Right lobe of liver (tissue), 4 donors: ENCODE results near the gene PDSS1.

Experiments
- POLR2A ChIP-seq: fragments of 450-650 bp; IDR thresholded peaks from one replicate; pipeline ENCODE4 v1.6.1; 2017; ENCODE audit warnings: antibody characterized with exemption, mild to moderate bottlenecking
- TF ChIP-seq, protein P1 (sequence below), 4 donors: fragments of 200-600 bp in 3 of 4; fragments of 450-650 bp in 1 of 4; IDR thresholded peaks; one replicate each; pipeline versions ENCODE4 v1.5.1 to v1.8.0; 2016 to 2022; ENCODE audit warnings: antibody characterized with exemption in 4 of 4, mild to moderate bottlenecking in 2 of 4
- donor health status: DM: no; HTN: no; CAD: no.
- donor health status: DM: no; HTN: no; CAD: no.
- donor health status: DM: no; HTN: yes; CAD: no.

DNA sequence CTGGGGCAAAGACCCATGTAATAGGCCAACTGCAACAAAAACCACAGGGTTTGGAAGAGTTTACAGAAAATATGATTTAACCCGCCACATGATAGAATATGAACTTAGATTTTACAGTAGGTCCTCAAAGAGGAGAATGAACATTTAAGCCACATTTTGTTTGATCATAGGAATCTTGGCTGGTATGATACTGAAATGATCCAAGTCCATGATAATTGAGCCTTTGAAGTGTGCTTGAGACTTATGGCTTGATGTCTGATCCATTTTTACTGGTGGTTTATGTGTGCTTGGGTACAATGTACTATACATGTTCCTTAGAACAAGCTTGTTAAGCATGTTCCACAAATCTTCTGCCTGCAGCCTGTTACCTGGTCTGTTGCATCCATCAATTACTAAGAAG lies 41.8 kb upstream of the PDSS1 start:
- TF ChIP-seq, protein P1, sequence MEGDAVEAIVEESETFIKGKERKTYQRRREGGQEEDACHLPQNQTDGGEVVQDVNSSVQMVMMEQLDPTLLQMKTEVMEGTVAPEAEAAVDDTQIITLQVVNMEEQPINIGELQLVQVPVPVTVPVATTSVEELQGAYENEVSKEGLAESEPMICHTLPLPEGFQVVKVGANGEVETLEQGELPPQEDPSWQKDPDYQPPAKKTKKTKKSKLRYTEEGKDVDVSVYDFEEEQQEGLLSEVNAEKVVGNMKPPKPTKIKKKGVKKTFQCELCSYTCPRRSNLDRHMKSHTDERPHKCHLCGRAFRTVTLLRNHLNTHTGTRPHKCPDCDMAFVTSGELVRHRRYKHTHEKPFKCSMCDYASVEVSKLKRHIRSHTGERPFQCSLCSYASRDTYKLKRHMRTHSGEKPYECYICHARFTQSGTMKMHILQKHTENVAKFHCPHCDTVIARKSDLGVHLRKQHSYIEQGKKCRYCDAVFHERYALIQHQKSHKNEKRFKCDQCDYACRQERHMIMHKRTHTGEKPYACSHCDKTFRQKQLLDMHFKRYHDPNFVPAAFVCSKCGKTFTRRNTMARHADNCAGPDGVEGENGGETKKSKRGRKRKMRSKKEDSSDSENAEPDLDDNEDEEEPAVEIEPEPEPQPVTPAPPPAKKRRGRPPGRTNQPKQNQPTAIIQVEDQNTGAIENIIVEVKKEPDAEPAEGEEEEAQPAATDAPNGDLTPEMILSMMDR (IDR thresholded peaks at IDR 0.05), result no peak
- no peak for TF ChIP-seq POLR2A
